NOMO-1 treated with dmso at 0.1 percent for 144 hours (cell line): ENCODE results near the gene MAP3K10.

ENCODE experiments used
- DNase-seq: peaks from one replicate; lab custom pipeline; 2025; ENCODE audit not compliant: unreplicated experiment; lab: John Stamatoyannopoulos, UW

Gene MAP3K10

DNA sequence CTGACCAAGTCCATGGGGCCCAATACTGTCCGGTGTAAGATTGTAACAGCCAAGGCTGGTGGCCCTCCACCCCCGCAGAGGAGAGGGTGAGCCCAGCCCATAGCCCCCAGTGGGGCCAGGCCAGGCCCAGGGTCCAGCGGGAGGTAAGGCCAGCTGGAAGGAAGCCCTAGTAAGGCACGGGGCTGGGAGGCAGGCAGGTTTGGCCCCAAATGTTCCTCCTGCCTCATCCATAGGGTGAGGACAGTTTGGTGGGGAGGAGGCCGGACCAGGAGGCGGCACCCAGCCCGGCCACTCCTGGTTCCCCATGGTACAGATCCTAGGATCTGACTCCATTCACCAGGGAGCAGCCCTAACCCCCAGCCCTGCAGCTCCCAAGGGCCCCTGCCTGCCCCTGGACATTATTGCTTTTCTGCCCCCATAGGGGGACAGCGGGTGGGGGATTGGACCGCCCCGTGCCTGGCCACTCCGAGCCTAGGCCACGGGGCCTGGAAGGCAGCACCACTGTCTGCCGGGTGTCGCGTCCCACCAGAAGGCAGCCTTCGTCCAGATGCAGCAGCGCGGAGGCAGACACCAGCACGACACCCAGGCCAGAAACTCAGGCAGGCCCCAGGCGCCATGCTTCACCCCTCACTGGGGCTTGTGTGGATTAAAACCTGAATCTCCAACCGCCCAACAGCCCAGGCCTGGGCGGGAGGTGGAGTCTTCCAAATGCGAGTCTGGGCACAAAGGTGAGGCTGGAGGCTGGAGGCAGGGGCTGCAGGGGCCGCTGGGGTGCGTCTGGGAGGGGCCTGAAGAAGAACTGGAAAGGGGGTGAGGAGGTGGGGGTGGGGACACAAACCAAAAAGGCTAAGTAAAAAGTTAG is 42.0 kb downstream of the MAP3K10 start:
- no peak for DNase-seq

- DNase-seq, result no peak
These were observed 42.7 kb downstream of the MAP3K10 start for GRCh38 chr19:40233811-40234389.

GRCh38 chr19:40234429-40235237 is 43.4 kb downstream of the MAP3K10 start:
- DNase-seq, result no peak

DNA sequence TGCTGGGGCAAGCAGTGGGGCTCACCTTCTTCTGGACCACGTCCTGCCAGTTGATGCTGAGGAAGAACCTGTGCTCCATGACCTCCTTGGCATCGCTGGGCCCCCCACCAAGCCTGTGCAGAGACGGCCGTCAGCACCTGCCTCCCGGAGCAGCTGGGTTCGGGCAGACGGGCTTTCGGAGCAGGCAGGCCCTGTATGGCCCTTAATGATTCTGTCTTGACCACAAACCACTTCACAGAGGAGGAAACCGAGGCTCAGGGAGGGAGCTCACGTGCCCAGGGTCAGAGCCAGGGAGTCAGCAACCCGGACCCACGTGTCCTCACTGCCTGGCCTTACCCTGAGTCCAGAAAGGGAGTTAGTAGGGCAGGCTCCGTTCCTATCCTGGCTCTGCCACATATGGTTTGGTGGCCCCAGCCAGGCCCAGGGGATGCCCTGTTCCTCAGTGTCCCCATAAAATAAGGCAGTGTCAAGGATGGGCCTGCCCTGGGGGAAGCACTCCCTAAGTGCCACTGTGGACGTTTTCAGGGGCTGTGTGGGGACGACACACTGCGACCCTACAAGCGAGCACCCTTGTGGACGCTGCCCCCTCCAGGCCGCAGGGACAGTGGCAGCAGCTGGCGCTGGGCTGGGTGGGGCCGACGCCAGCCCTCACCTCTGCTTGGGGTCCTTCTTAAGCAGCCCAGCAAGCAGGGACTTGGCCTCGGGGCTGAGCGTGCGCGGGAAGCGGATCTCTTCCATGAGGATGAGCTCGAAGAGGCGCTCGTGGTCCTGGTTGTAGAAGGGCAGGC is 44.2 kb downstream of the MAP3K10 start:
- no peak for DNase-seq

DNA sequence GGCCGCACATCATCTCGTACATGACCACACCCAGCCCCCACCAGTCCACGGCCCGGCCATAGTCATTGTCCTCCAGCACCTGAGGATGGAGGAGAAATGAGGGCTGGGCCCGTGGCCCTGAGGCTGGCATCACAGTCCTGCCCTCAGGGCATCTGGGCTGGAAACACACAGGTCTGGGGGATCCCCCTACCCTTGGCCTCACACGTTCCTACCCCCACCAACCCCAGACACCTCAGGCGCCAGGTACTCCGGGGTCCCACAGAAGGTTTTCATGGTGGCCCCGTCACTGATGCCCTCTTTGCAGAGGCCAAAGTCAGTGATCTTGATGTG is 44.8 kb downstream of the MAP3K10 start:
- DNase-seq, result no peak

GRCh38 chr19:40236366-40236765 is 45.1 kb downstream of the MAP3K10 start:
- no peak for DNase-seq

DNA sequence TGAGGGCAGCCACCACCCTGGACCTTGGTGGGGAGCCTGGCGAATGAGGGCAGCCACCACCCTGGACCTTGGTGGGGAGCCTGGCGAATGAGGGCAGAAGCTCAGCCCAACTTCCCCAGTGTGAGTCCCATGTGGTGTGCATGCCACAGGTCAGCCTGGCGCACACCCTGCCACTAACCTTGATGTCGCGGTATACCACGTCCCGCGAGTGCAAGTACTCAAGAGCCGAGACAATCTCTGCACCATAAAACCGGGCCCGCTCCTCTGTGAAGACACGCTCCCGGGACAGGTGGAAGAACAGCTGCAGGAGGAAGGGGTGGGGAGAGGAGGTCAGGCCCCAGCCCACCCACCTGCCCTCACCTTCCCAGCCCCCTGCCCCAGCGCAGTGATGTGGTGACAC is 46.6 kb downstream of the MAP3K10 start:
- DNase-seq, result no peak

DNA sequence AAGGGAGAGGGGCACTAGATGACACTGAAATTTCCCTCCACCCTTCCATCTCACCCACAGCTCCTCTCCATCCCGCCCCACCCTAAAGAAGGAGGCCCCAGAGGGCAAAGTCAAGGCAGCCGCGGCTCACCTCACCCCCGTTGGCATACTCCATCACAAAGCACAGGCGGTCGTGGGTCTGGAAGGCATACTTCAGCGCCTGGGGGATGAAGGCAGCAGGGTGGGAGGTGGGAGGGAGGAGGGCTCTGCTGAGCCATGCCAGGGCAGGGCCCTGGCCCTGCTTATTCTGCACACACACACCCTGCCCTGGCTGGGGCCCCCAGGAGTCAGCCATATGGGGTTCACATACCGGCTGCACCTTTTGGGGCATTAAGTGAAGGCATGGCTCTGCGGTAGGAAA is 47.5 kb downstream of the MAP3K10 start:
- DNase-seq, result no peak

DNA sequence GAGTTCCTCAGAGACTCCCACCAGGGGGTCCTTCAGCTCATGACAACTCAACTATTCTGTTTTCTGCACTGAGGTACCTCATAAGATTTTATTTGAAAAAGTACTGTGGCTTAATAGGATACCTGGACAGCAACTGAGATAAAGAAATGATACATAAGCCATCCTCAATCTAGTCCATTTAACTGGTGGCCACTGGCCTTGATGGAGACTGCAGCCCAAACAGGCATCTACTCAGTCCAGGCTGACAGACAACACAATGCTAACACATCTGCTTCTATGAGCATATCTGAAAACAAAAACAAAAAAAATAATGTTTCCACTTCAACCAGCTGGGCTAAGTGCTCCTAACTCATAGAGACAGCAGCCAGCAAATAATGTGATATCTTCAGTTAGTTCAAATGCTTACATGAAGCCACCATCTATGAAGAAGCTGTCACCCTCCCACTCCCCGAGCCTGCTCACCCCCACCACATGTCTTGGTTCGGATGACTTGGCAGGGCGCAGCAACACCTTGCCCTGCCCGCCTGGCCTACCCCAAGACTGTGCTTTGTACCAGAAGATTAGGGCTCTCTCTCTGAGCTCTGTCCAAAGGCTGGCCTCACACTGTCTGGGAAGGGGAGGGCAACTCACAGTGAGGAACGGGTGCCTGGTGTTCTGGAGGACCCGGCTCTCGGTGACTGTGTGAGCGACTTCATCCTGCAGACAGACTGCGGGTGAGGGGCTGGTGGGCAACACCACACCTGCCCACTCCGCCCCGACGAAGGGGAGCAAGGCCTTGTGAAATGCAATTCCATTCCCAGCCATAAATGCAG is 48.4 kb downstream of the MAP3K10 start:
- no peak for DNase-seq

GRCh38 chr19:40240332-40240731 is 49.1 kb downstream of the MAP3K10 start:
- DNase-seq, result no peak

DNA sequence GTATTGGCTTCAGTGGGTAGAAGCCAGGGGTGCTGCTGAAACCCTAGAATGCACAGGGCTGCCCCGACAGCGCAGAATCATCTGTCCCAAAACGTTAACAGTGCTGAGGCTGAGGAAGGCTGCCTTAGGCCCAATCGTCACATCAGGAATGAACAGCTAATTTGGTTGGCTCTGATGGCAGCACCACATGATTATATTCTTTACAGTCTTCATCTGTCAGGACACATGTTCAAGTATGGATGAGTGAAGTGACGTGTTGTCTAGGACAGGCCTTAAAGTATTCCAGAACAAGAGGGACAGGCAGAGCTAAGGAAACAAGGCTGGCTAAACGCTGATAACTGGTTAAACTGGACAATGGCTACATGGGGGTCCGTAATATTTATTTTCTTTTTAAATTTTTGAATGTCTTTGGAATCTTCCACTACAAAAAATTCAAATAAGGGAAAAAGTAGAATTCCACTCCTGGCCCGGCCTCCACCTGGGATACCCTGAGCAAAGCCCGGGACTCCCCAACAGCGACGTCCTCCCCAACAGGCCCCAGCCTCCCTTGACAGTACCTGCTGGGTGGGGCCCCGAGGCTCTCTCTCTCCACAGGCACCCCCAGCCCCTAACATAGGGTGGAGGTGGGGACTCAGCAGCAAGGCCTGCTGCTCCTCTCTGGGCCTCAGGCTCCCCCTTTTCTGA is 50.0 kb downstream of the MAP3K10 start:
- no peak for DNase-seq

DNA sequence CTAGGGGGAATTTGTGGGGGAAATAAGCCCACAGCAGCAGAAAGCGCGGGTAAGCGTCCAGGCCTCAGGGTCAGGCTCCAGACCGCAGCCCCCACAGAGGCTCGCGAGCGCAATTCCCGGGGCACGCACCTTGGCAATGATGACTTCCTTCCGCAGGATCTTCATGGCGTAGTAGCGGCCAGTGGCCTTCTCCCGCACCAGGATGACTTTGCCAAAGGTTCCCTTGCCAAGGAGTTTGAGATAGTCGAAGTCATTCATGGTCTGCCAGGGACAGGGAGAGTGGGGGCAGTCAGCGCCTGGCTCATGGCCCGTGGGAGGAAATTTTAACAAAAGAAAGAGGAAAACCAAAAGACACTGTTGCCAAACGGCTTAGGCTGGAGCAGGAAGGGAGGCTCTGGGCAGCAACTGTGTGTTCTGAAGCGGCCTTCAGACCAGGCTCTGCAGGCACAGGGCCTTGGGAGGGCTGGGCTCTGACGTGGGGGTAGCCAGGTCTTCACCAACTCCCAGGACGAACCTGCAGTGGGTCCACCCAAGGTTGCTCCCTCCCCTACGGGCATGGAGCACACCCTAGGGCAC is 50.7 kb downstream of the MAP3K10 start:
- no peak for DNase-seq

DNA sequence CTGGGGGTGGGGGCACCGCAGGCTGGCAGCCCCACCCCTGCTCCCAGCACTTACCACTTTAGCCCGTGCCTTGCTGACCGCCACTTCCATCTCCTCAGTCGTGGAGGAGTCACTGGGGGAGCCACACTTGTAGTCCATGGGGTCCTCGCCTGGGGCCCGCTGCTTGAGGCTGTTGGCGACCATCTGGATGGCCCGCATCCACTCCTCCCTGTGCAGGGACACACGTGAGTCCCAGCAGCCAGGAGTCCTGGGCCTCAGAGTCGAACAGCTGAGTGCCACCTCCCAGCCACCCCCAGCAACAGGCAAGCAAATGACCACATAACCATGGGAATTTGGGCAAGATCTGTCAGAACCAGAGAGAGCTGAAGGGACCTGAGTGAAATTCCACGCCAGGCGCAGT is 51.3 kb downstream of the MAP3K10 start:
- no peak for DNase-seq

DNA sequence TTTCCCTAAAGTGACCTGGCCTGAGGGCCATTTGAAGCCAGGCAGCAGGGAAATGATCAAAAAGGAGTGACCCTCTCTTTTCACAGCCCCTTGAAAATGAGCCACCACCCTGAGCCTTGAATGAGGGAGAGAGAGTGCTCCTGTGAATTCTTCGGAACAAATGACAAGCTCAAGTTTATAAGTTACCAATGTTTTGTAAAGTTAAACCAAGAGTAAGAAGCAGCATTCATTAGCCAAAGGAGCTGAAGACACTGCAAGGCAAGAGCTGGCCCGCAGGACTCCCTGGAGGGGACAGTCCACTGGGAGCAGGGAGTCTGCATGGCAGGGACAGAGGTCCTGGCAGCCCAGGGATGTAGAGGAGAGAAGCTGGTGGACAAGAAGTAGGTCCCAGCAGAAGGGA is 52.0 kb downstream of the MAP3K10 start:
- DNase-seq, result no peak

- no peak for DNase-seq
These were observed 53.5 kb downstream of the MAP3K10 start for GRCh38 chr19:40244579-40245317.

- no peak for DNase-seq
These were observed 54.4 kb downstream of the MAP3K10 start for GRCh38 chr19:40245506-40246128.

DNA sequence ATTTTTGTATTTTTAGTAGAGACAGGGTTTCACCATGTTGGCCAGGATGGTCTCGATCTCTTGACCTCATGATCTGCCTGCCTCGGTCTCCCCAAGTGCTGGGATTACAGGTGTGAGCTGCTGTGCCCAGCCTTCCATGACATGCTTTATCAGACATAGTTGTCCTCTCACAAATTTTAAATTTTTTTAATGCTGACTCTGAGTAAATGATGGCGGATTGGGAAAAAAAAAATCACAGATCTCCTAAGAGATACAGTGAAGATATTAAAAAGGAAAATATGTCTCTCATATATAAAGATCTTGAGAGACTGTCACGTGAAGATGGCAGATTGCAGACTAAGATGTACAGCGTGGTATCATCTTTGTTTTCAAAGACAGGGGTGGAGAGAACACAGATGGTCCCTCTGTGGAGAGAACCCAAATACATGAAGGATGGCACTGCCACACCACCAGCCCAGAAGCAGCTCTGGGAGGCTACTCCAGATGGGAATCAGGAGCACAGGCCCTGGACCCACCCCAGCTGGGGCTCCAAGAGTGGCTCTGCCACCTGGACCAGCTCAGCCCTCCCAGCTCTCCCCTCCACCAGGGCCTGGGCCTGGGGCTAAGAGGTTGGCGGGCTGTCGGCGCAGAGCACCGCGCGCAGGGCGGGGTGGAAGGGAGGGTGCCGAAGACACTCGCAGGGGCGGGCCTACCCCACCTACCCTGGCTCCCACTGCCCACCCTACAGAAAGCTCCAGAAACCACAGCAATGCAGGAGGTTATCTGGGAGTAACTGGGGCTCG is 55.3 kb downstream of the MAP3K10 start:
- DNase-seq, result no peak

DNA sequence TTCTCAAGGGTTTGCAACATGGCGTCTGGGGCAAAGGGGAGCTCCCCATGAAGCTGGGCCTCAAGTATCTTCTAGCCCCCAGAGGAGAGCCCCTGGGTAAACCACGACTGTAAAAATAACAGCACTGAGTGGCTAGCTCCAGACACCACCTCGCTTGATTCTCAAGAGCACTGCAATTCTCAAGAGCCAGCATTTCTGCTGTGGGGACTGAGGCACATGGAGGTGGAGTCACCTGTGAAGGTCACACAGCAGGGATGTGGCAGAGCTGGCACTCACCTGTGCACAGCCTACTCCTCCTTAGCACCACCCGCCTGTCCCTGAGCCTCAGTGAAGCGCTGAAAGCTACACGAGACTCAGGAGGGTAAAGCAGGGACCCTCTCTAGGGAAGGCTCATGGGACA is 56.0 kb downstream of the MAP3K10 start:
- no peak for DNase-seq
